Measurements from ENCODE around the gene PDGFC. TPM values are rescaled to one million over a fixed set of nuclear protein-coding genes. Genes with fewer than 3 reads are reported as not detected.
A peak's percentile ranks its signal among the peaks of the same experiment; 100 is the strongest.

The PDGFC gene
- total and polyA plus RNA-seq, 7 donors, result 3.0 to 44.4 (median 21.9) TPM

GRCh38 chr4:156992943-156993342, 21.3 kb upstream of the PDGFC start:
- no peak for DNase-seq
- WGBS, 2 donors, result 31 to 58% methylated on average over 2 of the region's 2 CpGs
- H3K4me1 ChIP-seq, result peaks cover 0 to 11% (median 3%) of the 10 kb centered on the region in 4 donors
- no peaks in the 10 kb centered on the region for H3K27me3 ChIP-seq
- no peaks in the 10 kb centered on the region for H3K36me3 ChIP-seq
- no peak overlapping the region for H3K27ac ChIP-seq
- no peak overlapping the region for H3K4me3 ChIP-seq
- H3K9me3 ChIP-seq, result peaks cover 0 to 7% (median 4%) of the 10 kb centered on the region in 4 donors
- intact Hi-C loops (cut with DNase I), result no loop called here
- TF ChIP-seq POLR2A (IDR thresholded peaks at IDR 0.05) (no peak), EP300 (IDR thresholded peaks at IDR 0.05) (no peak), POLR2AphosphoS5 (IDR thresholded peaks at IDR 0.05) (peak in 2 of 4 donors; percentile 21 to 35)
- TF ChIP-seq, protein P1, sequence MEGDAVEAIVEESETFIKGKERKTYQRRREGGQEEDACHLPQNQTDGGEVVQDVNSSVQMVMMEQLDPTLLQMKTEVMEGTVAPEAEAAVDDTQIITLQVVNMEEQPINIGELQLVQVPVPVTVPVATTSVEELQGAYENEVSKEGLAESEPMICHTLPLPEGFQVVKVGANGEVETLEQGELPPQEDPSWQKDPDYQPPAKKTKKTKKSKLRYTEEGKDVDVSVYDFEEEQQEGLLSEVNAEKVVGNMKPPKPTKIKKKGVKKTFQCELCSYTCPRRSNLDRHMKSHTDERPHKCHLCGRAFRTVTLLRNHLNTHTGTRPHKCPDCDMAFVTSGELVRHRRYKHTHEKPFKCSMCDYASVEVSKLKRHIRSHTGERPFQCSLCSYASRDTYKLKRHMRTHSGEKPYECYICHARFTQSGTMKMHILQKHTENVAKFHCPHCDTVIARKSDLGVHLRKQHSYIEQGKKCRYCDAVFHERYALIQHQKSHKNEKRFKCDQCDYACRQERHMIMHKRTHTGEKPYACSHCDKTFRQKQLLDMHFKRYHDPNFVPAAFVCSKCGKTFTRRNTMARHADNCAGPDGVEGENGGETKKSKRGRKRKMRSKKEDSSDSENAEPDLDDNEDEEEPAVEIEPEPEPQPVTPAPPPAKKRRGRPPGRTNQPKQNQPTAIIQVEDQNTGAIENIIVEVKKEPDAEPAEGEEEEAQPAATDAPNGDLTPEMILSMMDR (IDR thresholded peaks at IDR 0.05), result no peak

GRCh38 chr4:156991161-156991560, 19.6 kb upstream of the PDGFC start:
- no peaks in the 10 kb centered on the region for H3K27me3 ChIP-seq
- no peak overlapping the region for H3K27ac ChIP-seq
- no peaks in the 10 kb centered on the region for H3K36me3 ChIP-seq
- DNase-seq, result no peak
- TF ChIP-seq POLR2AphosphoS5 (IDR thresholded peaks at IDR 0.05) (no peak), POLR2A (IDR thresholded peaks at IDR 0.05) (no peak)
- TF ChIP-seq, protein P1 (IDR thresholded peaks at IDR 0.05), result no peak
- no peaks in the 10 kb centered on the region for H3K9me3 ChIP-seq
- intact Hi-C loops (cut with DNase I), result no loop called here
- no peak overlapping the region for H3K4me3 ChIP-seq
- H3K4me1 ChIP-seq, result peaks cover 0 to 11% (median 3%) of the 10 kb centered on the region in 4 donors
- WGBS, 2 donors, result 88 to 89% methylated on average over 3 of the region's 3 CpGs

GRCh38 chr4:156983366-156983765, 11.8 kb upstream of the PDGFC start:
- Histone ChIP-seq H3K9me3 (no peaks in the 10 kb centered on the region), H3K4me3 (no peak overlapping the region), H3K36me3 (no peaks in the 10 kb centered on the region), H3K27me3 (no peaks in the 10 kb centered on the region), H3K4me1 (no peaks in the 10 kb centered on the region), H3K27ac (no peak overlapping the region)
- TF ChIP-seq, protein P1 (IDR thresholded peaks at IDR 0.05), result no peak
- TF ChIP-seq EP300 (IDR thresholded peaks at IDR 0.05) (no peak), POLR2A (IDR thresholded peaks at IDR 0.05) (no peak), POLR2AphosphoS5 (IDR thresholded peaks at IDR 0.05) (no peak)
- intact Hi-C loops (cut with DNase I), result no loop called here
- DNase-seq, result no peak
- 58 to 76% methylated on average over 1 of the region's 1 CpG for WGBS, 2 donors

- Histone ChIP-seq H3K4me1 (no peaks in the 10 kb centered on the region), H3K27ac (no peak overlapping the region), H3K27me3 (no peaks in the 10 kb centered on the region), H3K36me3 (no peaks in the 10 kb centered on the region), H3K9me3 (no peaks in the 10 kb centered on the region), H3K4me3 (no peak overlapping the region)
- TF ChIP-seq, protein P1 (IDR thresholded peaks at IDR 0.05), result no peak
- TF ChIP-seq POLR2AphosphoS5 (IDR thresholded peaks at IDR 0.05) (no peak), EP300 (IDR thresholded peaks at IDR 0.05) (no peak), POLR2A (IDR thresholded peaks at IDR 0.05) (no peak)
- intact Hi-C loops (cut with DNase I), result no loop called here
- DNase-seq, result no peak
- WGBS, 2 donors, result 71 to 76% methylated on average over 3 of the region's 3 CpGs
Measured at GRCh38 chr4:156981262-156981769, 9.7 kb upstream of the PDGFC start.
